ENCODE results near the gene DLG1. TPM values are rescaled to one million over a fixed set of nuclear protein-coding genes. Genes with fewer than 3 reads are reported as not detected.

Gene DLG1
- total and polyA plus RNA-seq, 2 of the 4 experiments (the other 2 are of a cell fraction): 21.2 to 57.7 TPM

GRCh38 chr3:197224034-197224444 lies 74.4 kb downstream of the DLG1 start:
- ChIA-PET POLR2A (ENCODE audit: unreplicated experiment) (no interaction called here), CTCF (interaction anchor here (0.6 to 1.5 kb wide), 4 partner anchors 11 to 309 kb away, joined by 3 to 4 read pairs (median 3); no protein-coding TSS in a partner anchor)
- no peak overlapping the region for H4K91ac ChIP-seq (ENCODE audit: insufficient read depth, low read depth, low read length)
- peak; percentile 67 for DNase-seq
- no peak overlapping the region for H4K5ac ChIP-seq (ENCODE audit: low read depth, low read length)
- H3K79me1 ChIP-seq (ENCODE audit: low read depth in 1 of 2, low read length in 2 of 2): peaks cover 6 to 49% of the 10 kb centered on the region in 2 experiments; a peak in 2 of 4 replicates
- H2BK20ac ChIP-seq (ENCODE audit: low read depth, low read length): no peak overlapping the region
- intact Hi-C loops (cut with micrococcal nuclease): loop anchor here (1.0 kb wide), 2 partner anchors 286 to 330 kb away; no protein-coding TSS in a partner anchor
- no peak for TF ChIP-seq RFX5 (IDR thresholded peaks at IDR 0.05; ENCODE audit: low read depth, low read length)
- TF ChIP-seq RAD21 (IDR thresholded peaks at IDR 0.05; ENCODE audit: low read length): peak; percentile 78
- TF ChIP-seq CTCF (conservative IDR thresholded peaks at IDR 0.05; ENCODE audit: low read depth, low read length): peak; percentile 65
- no peak for TF ChIP-seq ELK1 (IDR thresholded peaks at IDR 0.05; ENCODE audit: borderline replicate concordance, low read depth, low read length)
- TF ChIP-seq SMC3 (IDR thresholded peaks at IDR 0.05; ENCODE audit: low read depth, low read length): peak; percentile 76
- TF ChIP-seq POLR2A (IDR thresholded peaks at IDR 0.05; ENCODE audit: low read depth, low read length): 0 out of 2 replicates have a peak, but pooled peaks have one; percentile 23
- H3K9ac ChIP-seq (ENCODE audit: low read depth, low read length): no peak overlapping the region
- no peak overlapping the region for H2AK5ac ChIP-seq (ENCODE audit: low read depth, low read length)
- no peak overlapping the region for H4K8ac ChIP-seq (ENCODE audit: low read depth in 2 of 2, low read length in 2 of 2)
- no peak overlapping the region for H2AFZ ChIP-seq (replicated peaks; ENCODE audit: low read length, poor library complexity)
- no peak overlapping the region for H3K4ac ChIP-seq (ENCODE audit: low read depth, low read length)
- no peak overlapping the region for H3K56ac ChIP-seq (ENCODE audit: extremely low read depth, insufficient read depth, low read length)
- H3K4me1 ChIP-seq (ENCODE audit: control insufficient read depth, insufficient read depth, low read length): peaks cover 2% of the 10 kb centered on the region
- H3K36me3 ChIP-seq (ENCODE audit: control insufficient read depth, insufficient read depth, low read length): peaks cover 2% of the 10 kb centered on the region; the same call in 1 of the 2 replicates
- peaks cover 38% of the 10 kb centered on the region for H4K20me1 ChIP-seq (ENCODE audit: insufficient read depth, low read length)
- no peaks in the 10 kb centered on the region for H3K9me3 ChIP-seq (ENCODE audit: control insufficient read depth, insufficient read depth, low read length)
- H3K18ac ChIP-seq (ENCODE audit: low read depth, low read length): no peak overlapping the region
- no peak overlapping the region for H2BK120ac ChIP-seq (ENCODE audit: low read depth, low read length)
- H3K23ac ChIP-seq (ENCODE audit: low read depth, low read length): no peak overlapping the region
- H3K9me1 ChIP-seq (ENCODE audit: insufficient read depth, low read length): peaks cover 3% of the 10 kb centered on the region; the same call in 1 of the 2 replicates
- no peak overlapping the region for H2AK9ac ChIP-seq (replicated peaks; ENCODE audit: low read depth, low read length, poor library complexity)
- no peak overlapping the region for H3K27ac ChIP-seq (ENCODE audit: insufficient read depth, low read length)
- no peaks in the 10 kb centered on the region for H3K27me3 ChIP-seq (ENCODE audit: control insufficient read depth, insufficient read depth, low read length)
- dilution Hi-C loops (cut with HindIII; ENCODE audit: low sequenced_read_pairs, unreplicated experiment): no loop called here
- ATAC-seq (ENCODE audit: low read depth): peak; percentile 79
- no peak overlapping the region for H3K14ac ChIP-seq (replicated peaks; ENCODE audit: low read depth, low read length)
- no peak overlapping the region for H2BK15ac ChIP-seq (ENCODE audit: low read depth, low read length)
- in situ Hi-C loops (cut with MboI; ENCODE audit: low sequenced_read_pairs): no loop called here
- H3K4me2 ChIP-seq (ENCODE audit: low read depth, low read length): no peak overlapping the region
- no TSS peak for BruUV-seq (replicated peaks)
- no peak overlapping the region for H3K4me3 ChIP-seq (ENCODE audit: insufficient read depth, low read depth, low read length)
- H2BK5ac ChIP-seq (ENCODE audit: low read depth, low read length, poor library complexity, severe bottlenecking): no peak overlapping the region

All from IMR-90 (cell line).